GM10266 (cell line): ENCODE measurements around the gene SMPD1.
A peak's percentile ranks its signal among the peaks of the same experiment; 100 is the strongest.

Source experiments
- DNase-seq: peaks from one replicate; pipeline ENCODE4 v3.0.0; 2012; ENCODE audit errors: extremely low spot score
- CTCF ChIP-seq: IDR thresholded peaks from 2 replicates; pipeline ENCODE4 v1.5.1; 2012; ENCODE audit warnings: mild to moderate bottlenecking, low read depth; ENCODE audit not compliant: control insufficient read depth, insufficient read depth; ENCODE audit errors: missing control alignments

SMPD1 gene

GRCh38 chr11:6442441-6442840, 52.2 kb downstream of the SMPD1 start:
- no peak for TF ChIP-seq CTCF
- DNase-seq = no peak

- TF ChIP-seq CTCF = peak; percentile 83
- DNase-seq = peak; percentile 74
Observed at GRCh38 chr11:6443269-6444003, 53.2 kb downstream of the SMPD1 start.
